Neuron (in vitro differentiated cells): ENCODE measurements around the gene LRRTM2.

ENCODE experiments used
- H2AFZ ChIP-seq: one replicate; pipeline ENCODE4 v1.6.1; 2013; ENCODE audit warnings: low read depth, mild to moderate bottlenecking, inconsistent platforms, low read length, moderate library complexity
- H3K27me3 ChIP-seq: one replicate; pipeline ENCODE4 v1.6.1; 2013; ENCODE audit warnings: low read length; ENCODE audit not compliant: insufficient read depth
- H3K36me3 ChIP-seq: one replicate; pipeline ENCODE4 v1.6.1; 2013; ENCODE audit warnings: low read length; ENCODE audit not compliant: insufficient read depth
- H3K4me1 ChIP-seq: one replicate; pipeline ENCODE4 v1.6.1; 2013; ENCODE audit warnings: low read length; ENCODE audit not compliant: insufficient read depth
- H3K4me3 ChIP-seq: 2 replicates; pipeline ENCODE4 v1.5.1; 2013; ENCODE audit warnings: mild to moderate bottlenecking, low read length, moderate library complexity
- H3K9me3 ChIP-seq: one replicate; pipeline ENCODE4 v1.6.1; 2013; ENCODE audit warnings: low read length

LRRTM2 gene

DNA sequence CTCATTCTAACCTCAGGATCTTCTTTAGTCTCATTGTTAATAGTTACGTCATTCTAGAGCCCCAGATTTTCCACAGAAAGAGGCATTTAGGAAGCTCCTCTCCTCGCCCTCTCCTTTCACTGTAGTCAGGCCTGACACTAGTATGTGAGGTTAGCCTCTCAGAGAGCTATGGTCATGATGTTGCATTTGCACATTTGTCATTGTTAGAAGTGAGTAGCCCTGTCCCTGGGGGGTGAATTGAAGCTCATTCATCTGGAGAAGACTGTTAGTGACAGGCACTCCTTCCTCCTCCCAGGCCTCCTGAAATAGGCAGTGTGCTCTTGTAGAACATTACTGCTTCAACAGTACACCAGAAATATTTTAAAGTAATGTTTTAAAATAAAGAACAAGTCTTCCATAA is 26.6 kb upstream of the LRRTM2 start:
- peaks cover 55% of the 10 kb centered on the region for H3K36me3 ChIP-seq
- no peaks in the 10 kb centered on the region for H3K27me3 ChIP-seq
- H3K4me1 ChIP-seq, result peaks cover 11% of the 10 kb centered on the region

DNA sequence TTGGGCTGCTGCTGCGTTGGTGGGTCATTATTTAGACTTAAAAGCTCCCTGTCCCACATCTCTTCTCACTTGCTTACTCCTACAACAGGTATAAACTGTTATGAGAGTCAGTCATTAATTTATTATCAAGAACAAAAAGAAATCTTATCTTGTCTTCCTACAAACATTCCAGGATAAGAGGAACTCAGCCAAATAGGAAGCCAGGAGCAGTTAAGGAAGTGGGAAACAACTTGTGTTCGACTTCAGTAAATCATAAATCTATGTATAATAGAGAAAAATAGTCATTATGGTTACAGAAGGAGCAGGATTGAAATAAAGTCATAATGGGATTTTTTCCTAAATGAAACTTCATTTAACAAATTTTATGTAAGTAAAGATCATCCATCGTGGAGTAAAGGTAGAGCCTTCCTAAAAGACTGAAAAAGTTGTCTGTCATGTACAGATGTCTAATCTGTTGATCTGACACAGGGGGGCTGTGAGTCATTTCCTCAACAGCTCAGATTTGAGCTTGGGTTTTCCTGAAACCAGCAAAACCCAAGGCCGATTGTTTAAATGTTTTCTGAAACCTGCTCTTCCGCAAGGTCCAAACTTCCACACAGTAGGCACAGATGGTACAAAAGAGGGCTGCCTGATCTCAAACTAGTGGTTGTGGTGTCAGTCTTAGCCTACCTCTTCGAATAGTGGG is 25.3 kb upstream of the LRRTM2 start:
- no peaks in the 10 kb centered on the region for H3K27me3 ChIP-seq
- no peak overlapping the region for H2AFZ ChIP-seq
- peaks cover 11% of the 10 kb centered on the region for H3K4me1 ChIP-seq
- H3K36me3 ChIP-seq, result peaks cover 48% of the 10 kb centered on the region
- no peaks in the 10 kb centered on the region for H3K9me3 ChIP-seq
- H3K4me3 ChIP-seq, result no peak overlapping the region

More for the DNA sequence above, 26.6 kb upstream of the LRRTM2 start:
- Histone ChIP-seq H2AFZ (no peak overlapping the region), H3K9me3 (no peaks in the 10 kb centered on the region), H3K4me3 (no peak overlapping the region)

DNA sequence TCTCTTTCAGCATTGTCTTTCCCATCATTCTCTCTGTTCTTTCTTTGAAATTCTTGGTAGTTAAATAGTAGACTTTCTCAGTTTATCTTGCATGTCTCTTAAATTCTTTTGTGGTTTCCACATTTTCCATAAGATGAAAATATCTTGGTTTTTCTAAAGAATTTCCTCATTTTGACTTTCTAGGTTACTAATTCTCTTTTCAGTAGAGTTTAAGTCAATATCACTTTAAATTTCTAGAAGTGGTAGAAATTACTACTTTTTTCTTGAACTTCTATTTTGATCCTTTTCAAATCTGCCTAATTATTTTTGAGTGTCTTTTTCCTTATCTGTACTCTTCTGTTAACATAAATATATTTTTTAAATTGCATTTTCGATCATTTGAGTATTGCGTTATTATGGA is 23.6 kb upstream of the LRRTM2 start:
- H3K9me3 ChIP-seq, result no peaks in the 10 kb centered on the region
- peaks cover 11% of the 10 kb centered on the region for H3K4me1 ChIP-seq
- H3K36me3 ChIP-seq, result peaks cover 38% of the 10 kb centered on the region
- no peak overlapping the region for H2AFZ ChIP-seq
- H3K4me3 ChIP-seq, result no peak overlapping the region
- no peaks in the 10 kb centered on the region for H3K27me3 ChIP-seq

DNA sequence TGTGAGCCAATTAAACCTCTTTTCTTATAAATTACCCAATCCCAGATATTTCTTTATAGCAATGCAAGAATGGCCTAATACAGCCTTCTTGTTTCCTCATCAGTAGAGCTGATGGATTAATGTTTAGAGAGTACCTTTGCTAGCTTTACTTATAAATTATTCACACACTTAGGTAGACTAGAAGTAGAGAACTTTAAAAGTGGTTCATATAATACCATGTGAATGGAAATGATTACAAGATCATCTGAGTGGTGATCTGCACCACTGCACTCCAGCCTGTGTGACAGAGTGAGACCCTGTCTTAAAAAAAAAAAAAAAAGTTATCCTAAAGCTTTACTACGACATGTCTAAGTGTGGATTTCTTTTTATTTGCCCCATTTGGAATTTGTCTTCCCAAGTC is 23.2 kb upstream of the LRRTM2 start:
- Histone ChIP-seq H2AFZ (no peak overlapping the region), H3K36me3 (peaks cover 34% of the 10 kb centered on the region)

DNA sequence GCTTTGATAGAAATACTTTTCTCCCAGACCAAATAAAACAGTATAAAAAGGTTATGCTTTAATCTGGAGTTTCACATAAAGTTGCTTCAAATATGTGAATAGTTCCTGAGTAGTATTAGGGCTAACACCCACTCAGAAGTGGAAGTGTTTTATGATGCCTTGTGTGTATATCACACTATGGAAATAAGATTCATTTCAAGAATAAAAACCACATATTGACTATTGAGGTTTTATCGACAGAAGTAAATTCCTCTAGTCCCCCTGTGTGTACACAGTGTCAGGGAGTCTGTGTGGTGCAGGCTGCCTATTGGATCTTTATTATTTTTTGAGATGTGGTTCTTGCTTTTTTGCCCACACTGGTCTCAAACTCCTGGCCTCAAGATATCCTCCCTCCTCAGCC is 20.8 kb upstream of the LRRTM2 start:
- Histone ChIP-seq H2AFZ (no peak overlapping the region), H3K36me3 (peaks cover 36% of the 10 kb centered on the region), H3K27me3 (no peaks in the 10 kb centered on the region), H3K4me3 (no peak overlapping the region), H3K9me3 (no peaks in the 10 kb centered on the region), H3K4me1 (no peaks in the 10 kb centered on the region)

More for the DNA sequence above, 23.2 kb upstream of the LRRTM2 start:
- H3K27me3 ChIP-seq, result no peaks in the 10 kb centered on the region
- no peaks in the 10 kb centered on the region for H3K9me3 ChIP-seq
- no peak overlapping the region for H3K4me3 ChIP-seq
- H3K4me1 ChIP-seq, result peaks cover 11% of the 10 kb centered on the region

DNA sequence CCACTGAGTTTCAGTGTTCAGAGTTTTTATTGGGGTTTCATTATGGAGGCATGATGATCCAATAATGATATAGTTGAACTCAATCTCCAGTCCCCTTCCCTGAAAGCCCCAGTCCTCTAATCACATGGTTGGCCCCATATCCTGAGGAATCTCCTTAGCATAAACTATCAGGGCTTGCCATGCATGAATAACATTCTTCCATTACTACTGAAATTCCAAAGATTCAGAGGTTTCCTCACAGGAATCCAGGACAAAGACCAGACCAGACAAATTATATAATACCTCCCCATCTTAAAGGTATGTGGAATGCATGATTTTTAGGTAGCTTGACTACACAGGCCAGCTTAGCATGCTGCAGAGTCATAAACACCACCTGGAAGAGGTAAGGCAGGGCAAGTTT is 15.5 kb upstream of the LRRTM2 start:
- H2AFZ ChIP-seq, result no peak overlapping the region
- H3K36me3 ChIP-seq, result peaks cover 56% of the 10 kb centered on the region
- no peaks in the 10 kb centered on the region for H3K27me3 ChIP-seq
- H3K4me3 ChIP-seq, result no peak overlapping the region
- H3K9me3 ChIP-seq, result peaks cover 8% of the 10 kb centered on the region
- H3K4me1 ChIP-seq, result no peaks in the 10 kb centered on the region

DNA sequence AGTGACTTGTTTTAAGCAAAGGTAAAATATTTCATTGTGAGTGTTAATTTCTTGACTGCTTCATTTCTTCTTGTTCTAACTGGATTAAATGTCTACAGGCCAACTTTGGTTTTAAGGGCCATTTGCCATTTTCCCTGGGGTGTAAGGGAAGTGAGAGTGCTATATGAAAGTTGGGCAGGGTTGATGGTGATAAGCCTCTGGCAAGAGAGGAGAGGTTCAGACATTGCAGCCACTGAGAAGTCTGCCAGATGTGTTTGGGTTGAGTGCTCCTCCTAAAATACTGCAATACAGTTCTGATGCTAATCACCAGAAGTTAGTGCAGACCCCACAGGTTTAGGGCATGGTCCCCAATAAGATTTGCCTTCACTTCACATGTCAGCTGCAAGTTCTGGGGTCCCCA is 14.9 kb upstream of the LRRTM2 start:
- H3K4me1 ChIP-seq, result no peaks in the 10 kb centered on the region
- peaks cover 8% of the 10 kb centered on the region for H3K9me3 ChIP-seq
- peaks cover 56% of the 10 kb centered on the region for H3K36me3 ChIP-seq
- no peaks in the 10 kb centered on the region for H3K27me3 ChIP-seq
- no peak overlapping the region for H2AFZ ChIP-seq
- no peak overlapping the region for H3K4me3 ChIP-seq

DNA sequence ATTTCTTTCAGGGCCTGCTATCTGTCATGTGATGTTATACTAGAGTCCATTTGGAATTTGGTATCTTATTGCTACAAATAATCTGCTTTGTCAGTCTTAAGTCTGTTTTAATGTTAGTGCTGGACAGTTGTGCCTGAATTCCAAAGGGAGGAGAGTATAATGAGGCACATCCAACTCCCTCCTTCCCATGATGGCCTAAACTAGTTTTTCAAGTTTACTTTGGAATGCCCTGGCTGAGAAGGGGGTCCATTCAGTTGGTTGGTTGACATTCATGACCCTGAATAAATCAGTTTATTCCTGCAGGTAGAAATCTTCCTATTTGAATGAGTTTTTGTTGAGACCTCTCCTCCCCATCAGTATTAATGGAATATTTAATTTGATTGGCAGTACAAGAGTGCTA is 9.4 kb upstream of the LRRTM2 start:
- no peak overlapping the region for H2AFZ ChIP-seq
- no peaks in the 10 kb centered on the region for H3K4me1 ChIP-seq
- no peaks in the 10 kb centered on the region for H3K27me3 ChIP-seq
- H3K36me3 ChIP-seq, result peaks cover 31% of the 10 kb centered on the region
- no peak overlapping the region for H3K4me3 ChIP-seq
- peaks cover 9% of the 10 kb centered on the region for H3K9me3 ChIP-seq

DNA sequence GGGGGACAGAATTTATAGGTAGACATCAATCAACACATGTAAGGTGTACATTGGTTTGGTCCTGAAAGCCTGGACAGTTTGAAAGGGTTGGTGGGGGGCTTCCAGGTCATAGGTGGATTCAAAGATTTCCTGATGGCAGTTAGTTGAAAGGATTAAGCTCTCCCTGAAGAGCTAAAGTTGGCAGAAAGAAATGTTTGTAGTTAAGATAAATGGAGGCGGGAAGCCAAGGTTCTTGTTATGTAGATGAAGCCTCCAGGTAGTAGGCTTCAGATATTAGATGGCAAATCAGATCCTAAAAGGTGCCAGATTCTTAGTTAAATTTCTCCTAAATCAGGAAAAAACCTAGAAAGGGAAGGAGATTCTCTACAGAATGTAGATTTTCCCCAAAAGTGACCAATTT is 9.0 kb upstream of the LRRTM2 start:
- H3K27me3 ChIP-seq, result no peaks in the 10 kb centered on the region
- no peaks in the 10 kb centered on the region for H3K4me1 ChIP-seq
- no peak overlapping the region for H2AFZ ChIP-seq
- peaks cover 6% of the 10 kb centered on the region for H3K9me3 ChIP-seq
- peaks cover 27% of the 10 kb centered on the region for H3K36me3 ChIP-seq
- H3K4me3 ChIP-seq, result no peak overlapping the region

DNA sequence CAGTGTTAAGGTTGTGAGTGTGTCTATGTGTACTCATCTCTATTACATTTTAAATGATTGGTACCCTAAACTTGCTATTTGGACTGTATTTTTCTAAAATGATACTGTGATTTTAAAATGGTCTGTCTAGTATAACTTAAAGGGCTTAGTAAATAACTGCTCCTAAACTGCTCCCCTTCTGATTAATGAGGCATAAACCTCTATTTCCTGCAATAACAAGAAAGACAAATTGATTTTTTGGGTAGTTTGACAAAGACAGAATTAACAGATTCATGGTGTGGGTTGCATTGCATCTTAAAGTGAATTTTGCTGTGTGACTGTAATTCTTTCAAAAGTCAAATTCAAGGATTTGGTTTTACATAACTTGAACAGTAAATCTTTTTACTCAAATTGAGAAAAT is 8.1 kb upstream of the LRRTM2 start:
- H2AFZ ChIP-seq, result no peak overlapping the region
- peaks cover 21% of the 10 kb centered on the region for H3K36me3 ChIP-seq
- no peaks in the 10 kb centered on the region for H3K4me1 ChIP-seq
- no peak overlapping the region for H3K4me3 ChIP-seq
- H3K9me3 ChIP-seq, result peaks cover 4% of the 10 kb centered on the region
- no peaks in the 10 kb centered on the region for H3K27me3 ChIP-seq

DNA sequence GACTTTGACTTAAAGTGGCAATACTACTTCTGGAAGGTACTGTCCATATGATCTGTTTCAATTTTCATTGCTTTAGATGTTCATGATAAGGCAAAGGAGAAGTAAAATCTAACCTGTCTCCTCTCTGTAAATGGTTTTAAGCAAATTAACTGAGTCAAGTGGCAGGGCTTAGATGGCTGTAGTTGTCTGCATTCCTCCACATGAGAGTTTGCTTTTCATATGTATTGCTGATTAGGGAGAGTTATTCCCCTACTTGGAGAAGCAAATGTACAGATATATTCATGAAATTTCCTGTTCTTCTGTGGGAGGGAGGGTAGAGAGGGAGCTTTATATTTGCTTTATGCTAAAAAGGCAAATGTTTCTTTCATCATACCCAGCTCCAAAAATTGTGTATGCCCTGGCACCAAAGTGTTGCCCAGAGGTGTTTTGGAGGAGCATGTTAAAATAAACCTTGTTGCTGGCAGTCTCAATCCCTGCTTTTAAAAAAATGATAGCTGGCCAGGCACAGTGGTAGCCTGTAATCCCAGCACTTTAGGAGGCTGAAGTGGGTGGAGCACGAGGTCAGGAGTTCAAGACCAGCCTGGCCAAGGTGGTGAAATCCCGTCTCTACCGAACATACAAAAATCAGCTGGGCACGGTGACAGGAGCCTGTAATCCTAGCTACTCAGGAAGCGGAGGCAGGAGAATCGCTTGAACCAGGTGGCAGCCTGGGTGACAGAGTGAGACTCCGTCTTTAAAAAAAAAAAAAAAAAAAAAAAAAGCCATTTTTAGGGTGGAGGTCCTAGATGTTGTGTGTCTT is 3.5 kb upstream of the LRRTM2 start:
- no peaks in the 10 kb centered on the region for H3K36me3 ChIP-seq

DNA sequence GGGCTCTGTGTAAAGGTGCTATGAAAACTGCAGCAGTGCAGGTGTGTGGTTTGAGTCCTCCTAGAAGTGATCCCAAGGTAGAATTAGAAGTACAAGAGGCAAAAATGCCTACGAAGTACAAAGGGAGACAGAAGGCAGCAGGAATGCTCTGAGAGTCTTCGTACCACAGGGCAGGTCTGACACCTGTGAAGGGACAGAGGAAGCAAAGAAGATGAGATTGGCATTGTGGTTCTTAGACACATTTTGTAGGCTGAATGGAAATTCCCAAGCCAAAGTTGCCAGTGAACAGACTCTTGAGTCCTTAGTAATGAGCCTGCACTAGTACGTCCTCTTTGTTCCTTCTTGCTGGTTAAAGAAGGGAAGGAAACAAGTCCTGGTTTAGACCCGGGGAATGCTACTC is 1.7 kb upstream of the LRRTM2 start:
- H3K4me1 ChIP-seq, result peaks cover 41% of the 10 kb centered on the region
- H3K36me3 ChIP-seq, result no peaks in the 10 kb centered on the region
- peaks cover 4% of the 10 kb centered on the region for H3K9me3 ChIP-seq
- H3K4me3 ChIP-seq, result no peak overlapping the region
- H3K27me3 ChIP-seq, result no peaks in the 10 kb centered on the region
- H2AFZ ChIP-seq, result no peak overlapping the region

More for the DNA sequence above, 3.5 kb upstream of the LRRTM2 start:
- no peak overlapping the region for H2AFZ ChIP-seq
- no peaks in the 10 kb centered on the region for H3K27me3 ChIP-seq
- peaks cover 4% of the 10 kb centered on the region for H3K9me3 ChIP-seq
- H3K4me3 ChIP-seq, result no peak overlapping the region
- peaks cover 22% of the 10 kb centered on the region for H3K4me1 ChIP-seq

DNA sequence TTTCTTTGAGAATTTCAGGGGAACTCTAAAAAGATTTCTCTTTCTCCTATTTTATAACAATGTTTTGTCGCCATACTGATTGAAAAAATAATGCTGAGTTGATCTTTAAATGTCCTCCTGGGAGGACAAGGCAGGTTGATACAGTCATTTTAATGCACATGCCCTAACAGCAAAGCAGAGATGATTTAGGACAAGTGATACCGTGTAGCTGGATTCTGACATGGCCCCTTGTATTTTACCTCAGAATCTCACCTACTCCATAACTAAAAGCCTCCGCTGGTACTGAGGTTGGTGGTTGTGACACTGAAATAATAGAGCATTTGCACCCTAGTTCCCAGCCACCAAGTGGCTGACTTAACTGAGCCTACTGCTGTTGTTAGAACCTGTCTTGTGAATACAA is 811 bp upstream of the LRRTM2 start:
- H3K9me3 ChIP-seq, result peaks cover 4% of the 10 kb centered on the region
- H2AFZ ChIP-seq, result no peak overlapping the region
- no peaks in the 10 kb centered on the region for H3K27me3 ChIP-seq
- peak overlapping the region; percentile 62 for H3K4me3 ChIP-seq
- peaks cover 49% of the 10 kb centered on the region for H3K4me1 ChIP-seq
- H3K36me3 ChIP-seq, result no peaks in the 10 kb centered on the region
